ENCODE data around the gene GAB1.

GAB1 gene

DNA sequence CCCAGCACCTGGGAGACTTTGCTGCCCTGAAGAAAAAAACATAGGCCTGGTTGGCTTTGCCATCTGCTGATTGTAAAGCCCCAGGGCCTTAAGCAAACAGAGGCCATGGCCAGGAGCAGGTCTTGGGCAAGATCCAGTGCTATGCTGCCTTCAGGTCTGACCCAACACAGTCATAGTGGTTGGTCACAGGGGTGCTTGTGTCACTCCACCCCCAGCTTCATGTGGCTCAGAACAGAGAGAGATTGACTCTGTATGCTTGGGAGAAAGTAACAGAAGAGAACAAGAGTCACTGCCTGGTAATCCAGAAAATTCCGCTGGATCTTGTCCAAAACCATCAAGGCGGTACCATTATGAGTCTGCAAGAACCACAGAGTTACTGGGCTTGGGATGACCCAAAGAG lies 152.4 kb downstream of the GAB1 start:
- DNase-seq (ENCODE audit: low read depth in 2 of 2), result no peak

GRCh38 chr4:143498021-143498420 lies 161.3 kb downstream of the GAB1 start:
- DNase-seq (ENCODE audit: low read depth in 2 of 2), result no peak

DNA sequence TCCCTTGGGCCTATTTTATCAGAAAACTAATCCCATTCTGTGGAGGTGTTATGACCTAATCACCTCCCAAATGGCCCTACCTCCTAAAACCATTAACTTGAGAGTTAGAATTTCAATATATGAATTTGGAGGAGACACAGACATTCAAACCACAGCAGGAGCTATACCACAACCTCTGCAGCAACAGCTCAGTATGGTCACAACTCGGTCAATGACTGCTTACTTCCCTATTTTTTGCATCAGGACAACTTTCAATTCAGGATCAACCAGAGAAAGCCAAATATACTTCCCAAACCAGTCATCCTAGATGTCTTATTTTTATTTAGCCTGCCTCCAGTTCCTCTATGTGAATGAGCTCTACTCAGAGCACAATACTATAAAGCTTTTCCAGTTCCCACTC lies 165.6 kb downstream of the GAB1 start:
- no peak for DNase-seq (ENCODE audit: low read depth in 2 of 2)

DNA sequence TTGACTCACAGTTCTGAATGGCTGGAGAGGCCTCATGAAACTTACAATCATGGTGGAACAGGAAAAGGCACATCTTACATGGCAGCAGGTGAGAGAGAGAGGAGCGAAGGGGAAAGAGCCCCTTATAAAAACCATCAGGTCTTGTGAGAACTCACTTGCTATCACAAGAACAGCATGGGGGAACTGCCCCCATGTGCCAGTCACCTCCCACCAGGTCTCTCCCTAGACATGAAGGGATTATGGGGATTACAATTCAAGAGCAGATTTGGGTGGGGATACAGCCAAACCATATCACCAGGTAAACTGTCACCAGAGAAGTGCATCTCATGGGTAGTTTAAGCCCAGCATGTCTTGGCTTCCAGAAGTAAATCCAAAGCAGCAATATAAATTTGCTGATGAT lies 169.4 kb downstream of the GAB1 start:
- DNase-seq (ENCODE audit: low read depth in 2 of 2), result no peak

DNA sequence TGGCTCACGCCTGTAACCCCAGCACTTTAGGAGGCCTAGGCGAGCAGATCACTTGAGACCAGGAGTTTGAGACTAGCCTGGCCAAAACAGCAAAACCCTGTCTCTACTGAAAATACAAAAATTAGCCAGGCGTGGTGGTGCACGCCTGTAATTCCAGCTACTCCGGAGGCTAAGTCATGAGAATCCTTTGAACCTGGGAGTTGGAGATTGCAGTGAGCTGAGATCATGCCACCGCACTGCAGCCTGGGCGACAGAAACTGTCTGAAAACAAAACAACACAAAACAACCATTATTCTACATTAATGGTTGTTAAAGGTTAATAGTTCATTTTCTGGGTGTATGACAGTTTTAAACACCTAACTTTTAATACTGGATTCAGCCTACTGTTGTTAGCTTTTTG lies 175.2 kb downstream of the GAB1 start:
- no peak for DNase-seq (ENCODE audit: low read depth in 2 of 2)

DNA sequence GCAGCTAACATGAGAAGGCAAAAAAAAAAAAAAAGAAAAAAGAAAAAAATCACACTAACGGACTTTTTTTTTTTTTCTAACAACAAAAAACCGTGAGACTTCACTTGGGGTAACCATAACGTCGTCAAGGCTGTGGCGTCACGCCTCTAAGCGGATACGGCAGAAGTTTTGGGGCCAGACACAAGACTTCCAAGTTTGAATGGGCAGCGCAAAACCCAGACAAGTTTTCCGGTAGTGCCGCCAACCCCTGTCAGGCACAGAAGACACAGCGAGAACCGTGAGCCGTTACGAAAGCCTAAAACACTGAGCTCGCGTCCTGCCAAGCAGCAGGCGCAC lies 176.3 kb downstream of the GAB1 start:
- no peak for DNase-seq (ENCODE audit: low read depth in 2 of 2)

- peak; percentile 89 to 92 for DNase-seq (ENCODE audit: low read depth in 2 of 2)
Observed at GRCh38 chr4:143513314-143514168, 176.9 kb downstream of the GAB1 start, which contains the start of gene SMARCA5. Gene SMARCA5, plus strand, starts transcription at chr4:143513702. Its CDS starts 223 bp downstream, at chr4:143513925.

DNA sequence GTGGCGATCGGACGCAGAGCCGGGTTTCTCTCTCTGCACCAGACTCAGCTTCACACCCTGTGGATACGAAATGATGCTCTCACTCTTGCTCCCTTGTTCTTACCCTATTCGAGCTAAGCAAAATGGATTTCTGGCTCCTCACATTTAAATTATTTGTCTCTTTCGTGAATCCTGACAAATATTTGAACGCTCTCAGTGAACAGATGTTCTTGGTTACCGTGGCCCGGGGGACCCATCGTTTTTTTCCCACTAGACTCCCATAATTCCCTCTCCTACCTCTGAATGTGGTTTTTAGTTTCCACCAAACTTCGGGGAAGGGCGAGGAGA lies 177.5 kb downstream of the GAB1 start:
- DNase-seq (ENCODE audit: low read depth in 2 of 2), result no peak

DNA sequence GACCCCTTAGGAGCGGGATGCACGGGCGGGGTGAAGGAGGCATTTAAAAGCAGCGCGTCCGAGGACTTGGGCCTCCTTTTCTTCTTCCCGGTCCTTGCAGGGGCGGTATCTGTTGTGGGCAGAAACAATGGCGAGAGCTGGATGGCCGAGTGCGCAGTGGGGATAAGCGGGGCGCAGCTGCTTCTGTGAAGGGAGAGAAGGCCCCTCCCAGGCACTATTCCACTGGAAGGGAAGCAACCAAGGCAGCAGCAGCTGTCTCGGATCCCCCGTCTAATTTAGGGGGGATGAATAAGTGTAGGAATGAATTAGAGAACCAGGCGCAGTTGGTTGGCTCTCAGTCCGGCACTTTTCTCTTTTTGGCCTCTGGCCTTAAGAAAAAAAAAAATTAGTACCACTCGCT lies 177.8 kb downstream of the GAB1 start:
- DNase-seq (ENCODE audit: low read depth in 2 of 2), result no peak

- DNase-seq (ENCODE audit: low read depth in 2 of 2), result no peak
Observed at GRCh38 chr4:143514901-143515300, 178.2 kb downstream of the GAB1 start.

- DNase-seq (ENCODE audit: low read depth in 2 of 2), result no peak
Observed at GRCh38 chr4:143515905-143516304, 179.2 kb downstream of the GAB1 start.

GRCh38 chr4:143517764-143518163 lies 181.1 kb downstream of the GAB1 start:
- no peak for DNase-seq (ENCODE audit: low read depth in 2 of 2)
